Neural progenitor cell (in vitro differentiated cells): Measurements from ENCODE around the gene DCUN1D1. TPM values are rescaled to one million over a fixed set of nuclear protein-coding genes. Genes with fewer than 3 reads are reported as not detected.

Experiments used
- DNase-seq: peaks from one replicate; pipeline ENCODE4 v3.0.0-alpha.2; 2016; ENCODE audit warnings: low spot score
- H2AFZ ChIP-seq: fragments of 200-600 bp; sonication (generic); replicated peaks from 2 replicates; pipeline ENCODE4 v1.6.1; 2016; ENCODE audit warnings: antibody characterized with exemption
- H3F3A ChIP-seq: fragments of 200-600 bp; sonication (generic); 2 replicates; pipeline ENCODE4 v1.6.1; 2016; ENCODE audit warnings: antibody characterized with exemption, low read depth
- H3K27ac ChIP-seq: fragments of 200-600 bp; sonication (generic); 2 replicates; pipeline ENCODE4 v1.5.1; 2016; ENCODE audit warnings: mild to moderate bottlenecking
- H3K27me3 ChIP-seq: fragments of 200-600 bp; sonication (generic); 2 replicates; pipeline ENCODE4 v1.6.1; 2016; ENCODE audit warnings: mild to moderate bottlenecking, moderate library complexity
- H3K36me3 ChIP-seq: fragments of 200-600 bp; sonication (generic); 2 replicates; pipeline ENCODE4 v1.5.1; 2016
- H3K4me1 ChIP-seq: fragments of 200-600 bp; sonication (generic); 2 replicates; pipeline ENCODE4 v1.6.1; 2016; ENCODE audit warnings: mixed run types
- H3K4me2 ChIP-seq: fragments of 200-600 bp; sonication (generic); 2 replicates; pipeline ENCODE4 v1.6.1; 2016
- H3K4me3 ChIP-seq: fragments of 200-600 bp; sonication (generic); 2 replicates; pipeline ENCODE4 v1.5.1; 2016
- H3K79me2 ChIP-seq: fragments of 200-600 bp; sonication (generic); 2 replicates; pipeline ENCODE4 v1.6.1; 2016; ENCODE audit warnings: low read depth
- H3K9ac ChIP-seq: fragments of 200-600 bp; sonication (generic); 2 replicates; pipeline ENCODE4 v1.6.1; 2016
- H3K9me3 ChIP-seq: fragments of 200-600 bp; sonication (generic); 2 replicates; pipeline ENCODE4 v1.5.1; 2016; ENCODE audit warnings: low read depth
- H4K20me1 ChIP-seq: fragments of 200-600 bp; sonication (generic); 2 replicates; pipeline ENCODE4 v1.6.1; 2016; ENCODE audit warnings: low read depth
- H3K27ac Mint-ChIP-seq: 3 replicates; pipeline ENCODE4 v1.8.0; 2021; ENCODE audit warnings: mixed read lengths
- H3K27me3 Mint-ChIP-seq: 2 replicates; pipeline ENCODE4 v1.8.0; 2022; ENCODE audit warnings: low read depth, mild to moderate bottlenecking, inconsistent platforms, moderate library complexity, mixed read lengths; ENCODE audit not compliant: insufficient read depth
- H3K36me3 Mint-ChIP-seq: 3 replicates; pipeline ENCODE4 v1.8.0; 2021; ENCODE audit warnings: mixed read lengths
- H3K4me1 Mint-ChIP-seq: 3 replicates; pipeline ENCODE4 v1.8.0; 2021; ENCODE audit warnings: mixed read lengths
- H3K4me3 Mint-ChIP-seq: 3 replicates; pipeline ENCODE4 v1.8.0; 2021; ENCODE audit warnings: mild to moderate bottlenecking, moderate library complexity, mixed read lengths
- H3K9me3 Mint-ChIP-seq: 3 replicates; pipeline ENCODE4 v1.8.0; 2020; ENCODE audit warnings: mixed read lengths
- EZH2 ChIP-seq: fragments of 200-600 bp; sonication (generic); IDR thresholded peaks from 2 replicates; pipeline ENCODE4 v1.6.1; 2017; ENCODE audit warnings: antibody characterized with exemption, mild to moderate bottlenecking, moderate library complexity
- EZH2phosphoT487 ChIP-seq: fragments of 200-600 bp; sonication (generic); IDR thresholded peaks from 2 replicates; pipeline ENCODE4 v1.6.1; 2017; ENCODE audit warnings: antibody characterized with exemption
- total RNA-seq: library from RNA; depleted of rRNA; stranded (reverse); fragments of >200 nt; gene quantifications from 2 replicates; pipeline ENCODE4 v1.2.3, GENCODE V29; 2015; ENCODE audit warnings: low replicate concordance
- TF ChIP-seq, protein P1 (sequence below): fragments of 200-600 bp; sonication (generic); IDR thresholded peaks from 2 replicates; pipeline ENCODE4 v1.5.1; 2017; ENCODE audit warnings: antibody characterized with exemption, mild to moderate bottlenecking

Gene DCUN1D1
- total RNA-seq, 1 donor from 2014 or later: 63.6 TPM

DNA sequence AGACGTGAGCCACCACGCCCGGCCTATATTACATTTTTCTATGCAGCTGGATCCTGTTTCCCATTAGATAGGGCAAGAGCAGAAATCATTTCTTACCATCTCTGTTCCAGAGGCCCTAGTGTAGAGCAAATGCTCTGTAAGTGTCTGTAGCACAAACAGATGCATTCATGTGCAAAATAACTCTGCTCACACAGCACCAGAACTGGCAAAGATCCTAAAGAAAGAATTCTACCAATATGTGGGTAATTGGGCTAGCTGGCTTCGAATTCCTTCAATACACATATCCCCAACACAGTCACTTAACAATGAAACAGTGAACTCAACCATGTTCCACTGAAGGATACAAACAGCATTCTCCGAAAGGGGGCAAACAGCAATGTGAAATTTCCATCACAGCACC lies 32.7 kb upstream of the DCUN1D1 start:
- no peak for TF ChIP-seq EZH2
- TF ChIP-seq EZH2phosphoT487: no peak
- TF ChIP-seq, protein P1, sequence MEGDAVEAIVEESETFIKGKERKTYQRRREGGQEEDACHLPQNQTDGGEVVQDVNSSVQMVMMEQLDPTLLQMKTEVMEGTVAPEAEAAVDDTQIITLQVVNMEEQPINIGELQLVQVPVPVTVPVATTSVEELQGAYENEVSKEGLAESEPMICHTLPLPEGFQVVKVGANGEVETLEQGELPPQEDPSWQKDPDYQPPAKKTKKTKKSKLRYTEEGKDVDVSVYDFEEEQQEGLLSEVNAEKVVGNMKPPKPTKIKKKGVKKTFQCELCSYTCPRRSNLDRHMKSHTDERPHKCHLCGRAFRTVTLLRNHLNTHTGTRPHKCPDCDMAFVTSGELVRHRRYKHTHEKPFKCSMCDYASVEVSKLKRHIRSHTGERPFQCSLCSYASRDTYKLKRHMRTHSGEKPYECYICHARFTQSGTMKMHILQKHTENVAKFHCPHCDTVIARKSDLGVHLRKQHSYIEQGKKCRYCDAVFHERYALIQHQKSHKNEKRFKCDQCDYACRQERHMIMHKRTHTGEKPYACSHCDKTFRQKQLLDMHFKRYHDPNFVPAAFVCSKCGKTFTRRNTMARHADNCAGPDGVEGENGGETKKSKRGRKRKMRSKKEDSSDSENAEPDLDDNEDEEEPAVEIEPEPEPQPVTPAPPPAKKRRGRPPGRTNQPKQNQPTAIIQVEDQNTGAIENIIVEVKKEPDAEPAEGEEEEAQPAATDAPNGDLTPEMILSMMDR: no peak
- DNase-seq: no peak
- Mint-ChIP-seq H3K27ac (no peak overlapping the region), H3K4me3 (no peak overlapping the region), H3K27me3 (no peaks in the 10 kb centered on the region), H3K36me3 (peaks cover 16% of the 10 kb centered on the region), H3K4me1 (no peaks in the 10 kb centered on the region), H3K9me3 (no peaks in the 10 kb centered on the region)
- Histone ChIP-seq H3K79me2 (no peaks in the 10 kb centered on the region), H3K27me3 (no peaks in the 10 kb centered on the region), H4K20me1 (no peaks in the 10 kb centered on the region), H3K9me3 (no peaks in the 10 kb centered on the region), H3K4me2 (no peak overlapping the region), H3K27ac (no peak overlapping the region), H3K36me3 (peaks cover 3% of the 10 kb centered on the region), H3K4me3 (no peak overlapping the region), H3F3A (no peaks in the 10 kb centered on the region), H2AFZ (no peak overlapping the region), H3K4me1 (no peaks in the 10 kb centered on the region), H3K9ac (no peak overlapping the region)

DNA sequence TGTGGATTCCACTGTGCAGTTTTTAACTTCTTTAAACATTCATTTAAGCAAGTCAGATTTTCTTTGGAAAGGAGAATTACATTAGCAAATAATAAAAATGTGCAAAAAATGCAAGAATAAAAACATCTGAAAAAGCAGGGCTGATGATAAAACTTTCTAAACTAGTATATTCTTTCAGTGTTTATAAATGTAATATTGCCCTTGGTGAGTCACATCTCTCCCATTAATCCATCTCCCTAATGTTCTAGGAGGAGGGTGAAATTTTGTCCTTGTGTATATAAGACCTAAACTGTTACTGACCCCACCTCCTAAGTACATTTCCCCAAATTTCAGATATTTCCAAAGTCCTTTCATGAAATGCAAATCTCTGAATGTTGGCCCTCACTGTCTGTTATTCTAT lies 28.5 kb upstream of the DCUN1D1 start:
- H3K27ac ChIP-seq: no peak overlapping the region
- Mint-ChIP-seq H3K4me3 (no peak overlapping the region), H3K9me3 (no peaks in the 10 kb centered on the region), H3K27me3 (no peaks in the 10 kb centered on the region), H3K36me3 (peaks cover 2% of the 10 kb centered on the region), H3K27ac (no peak overlapping the region), H3K4me1 (no peaks in the 10 kb centered on the region)
- H2AFZ ChIP-seq: no peak overlapping the region
- no peaks in the 10 kb centered on the region for H3K79me2 ChIP-seq
- no peak overlapping the region for H3K4me2 ChIP-seq
- no peaks in the 10 kb centered on the region for H4K20me1 ChIP-seq
- H3K36me3 ChIP-seq: no peaks in the 10 kb centered on the region
- H3K4me1 ChIP-seq: no peaks in the 10 kb centered on the region
- no peak overlapping the region for H3K4me3 ChIP-seq
- H3K27me3 ChIP-seq: no peaks in the 10 kb centered on the region
- no peak for DNase-seq
- no peaks in the 10 kb centered on the region for H3K9me3 ChIP-seq
- H3K9ac ChIP-seq: no peak overlapping the region
- TF ChIP-seq EZH2: no peak
- TF ChIP-seq, protein P1: no peak
- TF ChIP-seq EZH2phosphoT487: no peak
- H3F3A ChIP-seq: no peaks in the 10 kb centered on the region

DNA sequence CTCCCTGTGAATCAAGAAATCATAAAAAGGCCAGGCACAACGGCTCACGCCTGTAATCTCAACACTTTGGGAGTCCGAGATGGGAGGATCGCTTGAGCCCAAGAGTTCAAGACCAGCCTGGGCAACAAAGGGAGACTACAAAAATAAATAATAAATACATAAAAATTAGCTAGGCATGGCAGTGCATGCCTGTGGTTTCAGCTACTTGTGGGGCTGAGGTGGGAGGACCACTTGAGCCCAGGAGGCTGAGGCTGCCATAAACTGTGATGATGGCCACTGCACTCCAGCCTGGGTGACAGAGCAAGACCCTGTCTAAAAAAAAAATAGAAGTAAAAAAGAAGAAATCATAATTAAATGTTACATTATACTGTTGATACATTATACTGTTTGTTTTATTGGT lies 28.0 kb upstream of the DCUN1D1 start:
- Mint-ChIP-seq H3K4me3 (no peak overlapping the region), H3K27me3 (no peaks in the 10 kb centered on the region), H3K27ac (no peak overlapping the region), H3K9me3 (no peaks in the 10 kb centered on the region), H3K36me3 (peaks cover 2% of the 10 kb centered on the region), H3K4me1 (no peaks in the 10 kb centered on the region)
- TF ChIP-seq, protein P1: no peak
- TF ChIP-seq EZH2phosphoT487: no peak
- TF ChIP-seq EZH2: no peak
- Histone ChIP-seq H3F3A (no peaks in the 10 kb centered on the region), H3K9ac (no peak overlapping the region), H3K4me3 (no peak overlapping the region), H4K20me1 (no peaks in the 10 kb centered on the region), H3K36me3 (no peaks in the 10 kb centered on the region), H3K4me2 (no peak overlapping the region), H3K9me3 (no peaks in the 10 kb centered on the region), H3K4me1 (no peaks in the 10 kb centered on the region), H2AFZ (no peak overlapping the region), H3K79me2 (no peaks in the 10 kb centered on the region), H3K27me3 (no peaks in the 10 kb centered on the region), H3K27ac (no peak overlapping the region)
- no peak for DNase-seq
